Heart left ventricle (tissue), 16 donors: ENCODE results near the gene SCAP. TPM values are rescaled to one million over a fixed set of nuclear protein-coding genes. Genes with fewer than 3 reads are reported as not detected.
A peak's percentile ranks its signal among the peaks of the same experiment; 100 is the strongest.

Source experiments
- ATAC-seq, 4 donors: fragments of 200-7000 bp; cut with Tn5 transposase; one replicate each; pipeline ENCODE4 v1.9.1; 2020 to 2022; ENCODE audit warnings: moderate library complexity in 4 of 4, mild to moderate bottlenecking in 3 of 4, moderate number of reproducible peaks in 1 of 4
- DNase-seq, 5 donors: peaks; one replicate each; pipeline ENCODE4 v3.0.0-alpha.2; 2020
- H3K27ac ChIP-seq, 12 donors: fragments of 200-600 bp; sonication (generic) in 4 of 12; one replicate each; pipeline versions ENCODE4 v1.5.0 to v1.8.0; 2016 to 2022; ENCODE audit warnings: mild to moderate bottlenecking in 2 of 12
- H3K27me3 ChIP-seq, 9 donors: fragments of 200-600 bp; sonication (generic) in 2 of 9; one replicate each; pipeline versions ENCODE4 v1.5.1 to v1.8.0; 2016 to 2022; ENCODE audit warnings: mild to moderate bottlenecking in 3 of 9
- H3K36me3 ChIP-seq, 9 donors: fragments of 200-600 bp; sonication (generic) in 2 of 9; one replicate each; pipeline versions ENCODE4 v1.5.0 to v1.8.0; 2018 to 2022; ENCODE audit warnings: mild to moderate bottlenecking in 2 of 9
- H3K4me1 ChIP-seq, 12 donors: fragments of 200-600 bp; sonication (generic) in 4 of 12; one replicate each; pipeline versions ENCODE4 v1.5.0 to v1.8.0; 2016 to 2022; ENCODE audit warnings: mild to moderate bottlenecking in 3 of 12
- H3K4me3 ChIP-seq, 12 donors: fragments of 200-600 bp; sonication (generic) in 4 of 12; one replicate each; pipeline versions ENCODE4 v1.5.0 to v1.8.0; 2017 to 2022; ENCODE audit warnings: mild to moderate bottlenecking in 9 of 12, moderate library complexity in 4 of 12
- H3K9me3 ChIP-seq, 12 donors: fragments of 200-600 bp; sonication (generic) in 4 of 12; one replicate each; pipeline versions ENCODE4 v1.5.0 to v1.8.0; 2016 to 2022; ENCODE audit warnings: mild to moderate bottlenecking in 1 of 12
- CTCF ChIP-seq, 12 donors: fragments of 200-600 bp; sonication (generic) in 4 of 12; IDR thresholded peaks; one replicate each; pipeline versions ENCODE4 v1.5.0 to v1.8.0; 2018 to 2022; ENCODE audit warnings: antibody characterized with exemption in 12 of 12, mild to moderate bottlenecking in 5 of 12
- POLR2A ChIP-seq, 2 donors: fragments of 450-650 bp; IDR thresholded peaks; one replicate each; pipeline ENCODE4 v1.6.1; 2017; ENCODE audit warnings: antibody characterized with exemption in 2 of 2, mild to moderate bottlenecking in 2 of 2, moderate library complexity in 2 of 2
- WGBS, 4 donors: extraction: QIAGEN DNeasy Blood & Tissue Kit in 2 of 4; methylation state at CpG; one replicate each; pipeline versions ENCODE4 v1.1.5 to v1.1.7; 2013 to 2018; 5-methylcytosine and 5-hydroxymethylcytosine counted together
- intact Hi-C, 10 donors: fragments of 100-400 bp; cut with DNase I; formaldehyde crosslinking; loops; one replicate each; pipeline versions ENCODE4 v1.11.1 to v1.14.2; 2022
- polyA plus RNA-seq, 2 donors: library from polyadenylated mRNA; stranded (reverse); fragments of 200-250 nt; gene quantifications; one replicate each; pipeline ENCODE4 v1.2.3, GENCODE V29; 2013
- total RNA-seq, 9 donors: library from RNA; depleted of rRNA in 2 of 9; stranded (reverse); fragments of >200 nt in 2 of 9; fragmentation: NEBNext Ultra II Directional in 3 of 9; extraction: Animal tissue kit (Norgen Biotek cat#: 25700) in 3 of 9; gene quantifications; one replicate each; pipeline versions ENCODE4 v1.1.0 to v1.2.4, GENCODE V29; 2016 to 2023
- donor health status: ischemic (EF 13 %, LVEDD 7.1; RV severe dilation, severe dysfunction).
- donor health status: healthy with polysubstance abuse.
- donor health status: DM: no; HTN: yes; CAD: no.
- donor health status: DM: no; HTN: no; CAD: no.
- donor health status: ischemic (EF 25% LVEDD 6.9; RV normal size, moderate dysfunction).
- donor health status: ischemic (EF 25% LVEDD 5.7; RV mildly dilated, moderate dysfunction).
- donor health status: healthy.
- donor health status: DM: yes; HTN: yes; CAD: no.
- donor health status: ischemic (EF 35%, LVEDD 5.7; RV mildly dilated, moderate dysfunction).
- donor health status: nonischemic (EF 11% LVEDD 7.7; RV severe dilation, severe dysfunction).
- donor health status: DM: yes; HTN: yes; CAD: no.
- donor health status: PGD.
- donor health status: ischemic (EF 29% LVEDD 5.4; RV normal size, mild dysfunction).
- donor health status: nonischemic (EF 23%, LVEDD 6.1; RV moderate dilation, normal function).

SCAP gene
- total and polyA plus RNA-seq, 11 donors = 36.8 to 71.6 (median 41.8) TPM

- Histone ChIP-seq H3K27ac (peak within 1 kb of the TSS; percentile 78 to 98 (median 93)), H3K9me3 (no peaks in the 10 kb centered on the region), H3K36me3 (peaks cover 0 to 8% (median 0%) of the 10 kb centered on the region in 9 donors), H3K27me3 (no peaks in the 10 kb centered on the region), H3K4me3 (peak within 1 kb of the TSS; percentile 54 to 97 (median 80)), H3K4me1 (peaks cover 0 to 50% (median 25%) of the 10 kb centered on the region in 12 donors)
- 0% methylated on average over 15 to 61 of the region's 61 CpGs for WGBS, 4 donors
- TF ChIP-seq POLR2A (IDR thresholded peaks at IDR 0.05) = peak; percentile 40 to 92
- no peak for TF ChIP-seq CTCF (IDR thresholded peaks at IDR 0.05)
- intact Hi-C loops = loop anchor here in 1 of 10 donors (5.0 kb wide), 2 partner anchors 97 to 98 kb away; partner anchors contain the start of genes KIF9, KLHL18 and SCAP
- peak; percentile 92 to 95 (median 93) for ATAC-seq
- DNase-seq = peak; percentile 99 to 100 (median 99)
Measured at GRCh38 chr3:47380601-47381316, 95.0 kb downstream of the SCAP start, which contains the start of gene PTPN23. Gene PTPN23, plus strand, starts transcription at chr3:47381021. Its CDS starts 76 bp downstream, at chr3:47381097.

- peak overlapping the region; percentile 78 to 98 (median 93) for H3K27ac ChIP-seq
- H3K9me3 ChIP-seq = no peaks in the 10 kb centered on the region
- H3K36me3 ChIP-seq = peaks cover 0 to 7% (median 0%) of the 10 kb centered on the region in 9 donors
- H3K27me3 ChIP-seq = no peaks in the 10 kb centered on the region
- peak overlapping the region; percentile 54 to 97 (median 80) for H3K4me3 ChIP-seq
- 11 to 17% (median 15%) methylated on average over 22 to 23 of the region's 23 CpGs for WGBS, 4 donors
- ATAC-seq = peak in 2 of 4 donors; percentile 4 to 21
- no peak for DNase-seq
- H3K4me1 ChIP-seq = peaks cover 0 to 50% (median 22%) of the 10 kb centered on the region in 12 donors
- intact Hi-C loops = loop anchor here in 1 of 10 donors (5.0 kb wide), 2 partner anchors 97 to 98 kb away; partner anchors contain the start of genes KIF9, KLHL18 and SCAP
- no peak for TF ChIP-seq POLR2A (IDR thresholded peaks at IDR 0.05)
- TF ChIP-seq CTCF (IDR thresholded peaks at IDR 0.05) = no peak
Measured at GRCh38 chr3:47380026-47380600, 95.6 kb downstream of the SCAP start.

GRCh38 chr3:47379411-47379899 is 96.3 kb downstream of the SCAP start:
- no peak for ATAC-seq
- Histone ChIP-seq H3K27me3 (no peaks in the 10 kb centered on the region), H3K4me1 (peaks cover 0 to 50% (median 22%) of the 10 kb centered on the region in 12 donors), H3K9me3 (no peaks in the 10 kb centered on the region), H3K27ac (peak overlapping the region in 6 of 12 donors; percentile 86 to 98 (median 97)), H3K36me3 (peaks cover 0 to 5% (median 0%) of the 10 kb centered on the region in 9 donors), H3K4me3 (peak overlapping the region in 11 of 12 donors; percentile 60 to 97 (median 83))
- intact Hi-C loops = loop anchor here in 1 of 10 donors (10.0 kb wide), 1 partner anchor 675 kb away; the partner anchor contains the start of gene TMIE
- TF ChIP-seq CTCF (IDR thresholded peaks at IDR 0.05) (no peak), POLR2A (IDR thresholded peaks at IDR 0.05) (no peak)
- no peak for DNase-seq
- 90 to 93% (median 91%) methylated on average over 19 of the region's 19 CpGs for WGBS, 4 donors

GRCh38 chr3:47378869-47379268 is 96.9 kb downstream of the SCAP start:
- ATAC-seq (no peak), DNase-seq (no peak)
- Histone ChIP-seq H3K9me3 (no peaks in the 10 kb centered on the region), H3K4me3 (peak overlapping the region in 1 of 12 donors; percentile 70), H3K27me3 (no peaks in the 10 kb centered on the region), H3K27ac (no peak overlapping the region), H3K36me3 (peaks cover 0 to 5% (median 0%) of the 10 kb centered on the region in 9 donors), H3K4me1 (peaks cover 0 to 50% (median 22%) of the 10 kb centered on the region in 12 donors)
- intact Hi-C loops = loop anchor here in 1 of 10 donors (10.0 kb wide), 1 partner anchor 674 kb away; the partner anchor contains the start of gene TMIE
- no peak for TF ChIP-seq CTCF (IDR thresholded peaks at IDR 0.05)
- no peak for TF ChIP-seq POLR2A (IDR thresholded peaks at IDR 0.05)
